ENCODE results near the gene ZNF503. TPM values are rescaled to one million over a fixed set of nuclear protein-coding genes. Genes with fewer than 3 reads are reported as not detected.
A peak's percentile ranks its signal among the peaks of the same experiment; 100 is the strongest.

ZNF503 gene
- total RNA-seq, 1 experiment from 2014 or later, result 2.0 TPM

DNA sequence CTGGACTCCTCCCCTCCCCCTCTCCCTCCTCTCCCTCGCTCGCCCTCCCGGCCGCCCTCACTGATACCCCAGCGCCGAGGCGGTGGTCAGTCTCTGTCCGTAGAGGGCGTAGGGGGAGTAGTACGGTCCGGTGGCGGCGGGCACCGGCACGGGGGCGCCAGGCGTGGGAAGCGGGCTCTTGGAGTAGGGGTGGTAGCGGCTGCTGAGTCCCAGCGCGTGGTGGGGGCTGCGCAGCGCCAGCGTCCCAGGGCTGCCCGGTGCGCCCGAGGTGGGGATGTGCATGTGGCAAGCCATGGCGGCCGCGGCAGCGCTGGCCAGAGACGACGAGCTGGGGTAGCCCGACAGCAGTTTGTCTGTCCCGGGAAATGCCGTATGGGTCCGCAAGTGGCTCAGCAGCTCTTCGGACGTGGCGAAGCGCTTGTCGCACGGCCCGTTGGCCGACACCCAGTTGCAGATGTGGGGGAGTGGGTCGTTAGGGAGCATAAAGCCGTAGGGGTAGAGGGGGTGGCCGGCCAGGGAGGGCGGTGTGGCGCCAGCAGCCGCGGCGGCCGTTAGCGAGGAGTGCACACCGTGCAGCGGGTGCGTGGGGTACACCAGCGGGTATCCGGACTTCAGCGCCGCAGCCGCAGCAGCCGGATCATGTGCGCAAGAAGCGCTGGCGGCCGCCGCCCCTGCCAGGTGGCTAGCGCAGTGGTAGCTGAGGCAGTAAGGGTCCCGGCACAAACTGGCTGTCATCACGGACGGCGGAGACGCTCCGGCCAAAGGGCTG is 2.7 kb downstream of the ZNF503 start:
- no peak for DNase-seq (ENCODE audit: low spot score)
- in situ Hi-C loops (cut with HindIII; ENCODE audit: low sequenced_read_pairs), result no loop called here

- in situ Hi-C loops (cut with HindIII; ENCODE audit: low sequenced_read_pairs), result no loop called here
- no peak for DNase-seq (ENCODE audit: low spot score)
These were observed 3.3 kb downstream of the ZNF503 start for GRCh38 chr10:75398200-75398691.

GRCh38 chr10:75397496-75398199 is 3.9 kb downstream of the ZNF503 start:
- in situ Hi-C loops (cut with HindIII; ENCODE audit: low sequenced_read_pairs), result no loop called here
- no peak for DNase-seq (ENCODE audit: low spot score)

DNA sequence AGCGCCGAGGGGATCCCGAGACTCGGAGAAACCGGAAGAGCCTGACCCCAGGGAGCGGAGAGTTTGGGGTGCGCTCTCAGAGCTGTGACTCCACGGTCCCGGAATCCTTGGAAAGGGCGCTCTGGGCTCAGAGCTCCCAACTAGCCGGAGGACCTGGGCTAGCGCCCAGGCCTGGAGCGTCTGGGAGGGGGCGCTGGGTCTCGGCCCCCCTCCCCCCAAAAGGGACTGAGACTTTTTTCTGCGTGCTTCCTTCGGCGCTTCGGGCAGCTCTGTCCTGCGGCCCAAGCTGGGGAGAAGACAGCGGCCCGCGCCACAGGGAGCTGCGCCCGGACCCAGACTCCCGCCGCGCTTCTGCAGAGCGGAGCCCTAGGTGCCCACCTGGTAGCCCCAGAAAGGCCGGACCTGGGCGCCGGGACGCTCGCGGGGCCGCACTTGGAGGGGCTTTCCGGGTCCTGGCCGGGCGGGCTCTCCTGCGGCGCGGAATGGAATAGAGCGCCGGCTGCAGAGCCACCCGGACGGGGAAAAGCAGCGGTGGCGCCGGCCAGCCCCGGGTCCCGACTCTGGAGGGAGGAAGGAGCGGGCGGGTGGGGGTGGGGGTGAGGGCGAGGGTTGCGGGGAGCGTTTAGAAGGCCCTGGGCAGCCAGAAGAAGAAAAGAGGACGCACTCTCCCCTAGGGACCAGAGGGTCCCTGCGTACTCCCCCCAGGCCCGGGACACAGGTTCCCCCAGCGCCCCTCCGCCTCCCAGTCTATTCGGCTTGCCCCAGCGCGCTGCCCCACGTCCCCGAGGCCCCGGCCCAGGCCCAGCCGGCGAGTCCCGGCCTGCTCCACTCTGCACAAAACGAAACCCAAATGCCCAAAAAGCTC is 4.7 kb downstream of the ZNF503 start:
- in situ Hi-C loops (cut with HindIII; ENCODE audit: low sequenced_read_pairs), result no loop called here
- DNase-seq (ENCODE audit: low spot score), result no peak

DNA sequence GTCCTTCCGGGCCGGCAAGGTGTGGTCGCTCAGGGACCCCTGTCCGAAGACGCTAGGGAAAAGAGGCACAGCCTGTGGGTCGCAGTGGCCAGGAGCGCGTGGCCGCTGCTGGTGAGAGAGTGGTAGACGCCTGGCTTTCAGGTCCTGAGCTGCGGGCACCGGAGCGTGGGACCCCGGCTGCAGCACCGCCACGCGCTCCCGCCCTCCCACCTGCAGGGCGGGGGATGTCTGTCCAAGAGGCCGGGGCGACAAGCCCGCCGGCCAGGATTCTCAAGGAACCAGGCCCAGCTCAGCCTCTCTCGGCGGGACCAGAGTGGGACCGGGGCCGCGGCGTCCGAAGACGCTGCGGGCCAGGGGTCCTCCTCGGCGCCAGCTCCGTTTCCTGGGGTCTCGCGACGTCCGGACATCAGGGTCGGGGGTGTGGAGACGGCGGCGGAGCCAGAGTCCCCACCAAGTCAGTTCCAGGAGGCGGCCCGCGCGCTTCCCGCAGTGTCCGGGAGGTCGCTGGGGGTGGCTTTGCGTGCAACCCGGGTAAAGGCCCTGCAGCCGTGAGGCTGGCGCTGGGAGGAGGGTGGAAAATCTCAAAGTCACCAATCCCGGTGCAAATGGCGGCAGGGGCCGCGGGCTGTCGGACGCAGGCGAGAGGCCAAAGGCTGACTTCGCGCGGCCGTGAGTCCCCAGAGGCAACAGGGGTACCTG is 5.5 kb downstream of the ZNF503 start:
- in situ Hi-C loops (cut with HindIII; ENCODE audit: low sequenced_read_pairs), result no loop called here
- no peak for DNase-seq (ENCODE audit: low spot score)

DNA sequence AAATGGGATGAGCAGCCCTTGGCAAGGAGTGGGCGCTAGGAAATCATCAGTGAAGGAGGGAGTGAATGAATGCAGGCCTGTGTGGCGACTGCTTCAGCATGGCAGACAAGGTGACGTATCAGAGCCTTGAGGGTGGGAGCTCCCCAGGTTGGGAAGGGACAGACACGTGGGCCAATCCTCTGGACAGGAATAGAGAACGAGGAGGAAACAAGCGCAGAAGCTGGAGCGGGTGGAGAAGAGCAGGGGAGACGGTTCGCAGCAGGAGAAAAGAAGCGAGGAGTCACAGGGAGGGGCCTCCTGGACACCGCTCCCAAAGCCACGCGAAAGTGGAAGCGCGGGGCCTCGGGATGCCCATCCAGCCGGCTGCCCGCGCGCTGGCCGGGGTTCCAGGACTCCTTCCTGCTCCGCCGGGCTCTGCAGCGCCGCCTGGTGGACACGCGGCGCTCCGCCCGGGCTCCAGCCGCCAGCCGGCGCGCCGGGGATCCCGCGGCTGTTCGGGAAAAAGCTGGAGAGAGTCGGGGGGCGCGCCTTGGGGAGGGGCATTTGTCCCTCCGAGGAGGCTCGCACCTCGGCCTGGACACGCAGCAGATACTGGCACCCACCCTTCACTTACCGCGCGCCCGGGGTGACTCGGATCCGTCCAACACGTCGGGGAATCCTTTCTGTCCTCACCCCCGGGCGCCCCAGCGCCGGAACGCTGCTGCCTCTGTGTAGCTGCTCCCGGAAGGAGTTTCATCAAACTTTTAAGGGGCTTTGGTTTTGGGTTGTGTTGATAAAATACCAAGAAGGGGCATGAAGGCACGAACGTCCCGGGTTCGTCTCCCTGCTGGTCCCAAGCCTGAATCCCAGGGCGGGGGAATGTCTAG is 6.3 kb downstream of the ZNF503 start:
- in situ Hi-C loops (cut with HindIII; ENCODE audit: low sequenced_read_pairs), result no loop called here
- no peak for DNase-seq (ENCODE audit: low spot score)

GRCh38 chr10:75394221-75394620 is 7.3 kb downstream of the ZNF503 start:
- DNase-seq (ENCODE audit: low spot score), result no peak
- in situ Hi-C loops (cut with HindIII; ENCODE audit: low sequenced_read_pairs), result no loop called here

- no peak for DNase-seq (ENCODE audit: low spot score)
- in situ Hi-C loops (cut with HindIII; ENCODE audit: low sequenced_read_pairs), result no loop called here
These were observed 8.8 kb downstream of the ZNF503 start for GRCh38 chr10:75392744-75393143.

- in situ Hi-C loops (cut with HindIII; ENCODE audit: low sequenced_read_pairs), result no loop called here
- DNase-seq (ENCODE audit: low spot score), result no peak
These were observed 9.3 kb downstream of the ZNF503 start for GRCh38 chr10:75392271-75392670.

DNA sequence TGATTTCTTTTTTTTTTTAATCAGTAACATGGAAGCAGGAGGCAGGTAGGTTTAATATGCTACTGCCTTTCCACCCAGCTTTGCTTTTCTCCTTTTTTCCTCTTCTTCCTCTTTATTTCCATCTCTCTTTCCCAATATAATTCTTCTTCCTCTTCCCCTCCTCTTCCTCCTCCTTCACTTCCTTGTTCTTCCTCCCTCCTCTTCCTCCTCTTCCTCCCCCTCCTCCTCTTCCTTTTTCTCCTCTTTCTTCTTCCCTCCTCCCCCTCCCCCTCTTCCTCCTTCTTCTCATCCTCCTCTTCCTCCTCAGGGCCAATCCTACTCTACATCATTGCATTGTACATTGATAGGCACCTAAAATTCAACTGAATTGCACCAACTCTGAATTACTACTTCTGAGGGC is 11.4 kb downstream of the ZNF503 start:
- in situ Hi-C loops (cut with HindIII; ENCODE audit: low sequenced_read_pairs), result no loop called here

GRCh38 chr10:75388082-75388481 is 13.5 kb downstream of the ZNF503 start:
- no peak for DNase-seq (ENCODE audit: low spot score)
- in situ Hi-C loops (cut with HindIII; ENCODE audit: low sequenced_read_pairs), result no loop called here

More for the DNA sequence above, 11.4 kb downstream of the ZNF503 start:
- DNase-seq (ENCODE audit: low spot score), result no peak

DNA sequence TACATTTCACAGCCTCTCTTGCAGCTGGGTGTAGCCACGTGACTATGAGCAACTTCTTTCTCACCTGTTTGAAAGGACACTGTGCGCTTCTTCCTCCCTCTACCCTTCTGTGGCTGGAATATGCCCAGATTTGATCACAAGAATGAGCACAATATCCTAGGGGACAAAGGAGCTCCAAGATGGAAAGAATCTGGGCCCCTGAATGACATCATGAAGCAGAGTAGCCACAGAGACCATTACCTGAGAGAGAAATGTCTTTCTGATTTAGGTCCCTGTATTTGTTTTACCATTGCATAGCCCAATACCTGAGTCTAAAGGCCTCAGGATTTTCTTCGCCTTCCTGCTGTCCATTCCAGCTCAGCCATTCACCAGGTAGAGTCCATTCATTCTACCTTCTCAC is 15.4 kb downstream of the ZNF503 start:
- in situ Hi-C loops (cut with HindIII; ENCODE audit: low sequenced_read_pairs), result no loop called here
- no peak for DNase-seq (ENCODE audit: low spot score)

GRCh38 chr10:75379817-75380216 is 21.7 kb downstream of the ZNF503 start:
- DNase-seq (ENCODE audit: low spot score), result no peak
- in situ Hi-C loops (cut with HindIII; ENCODE audit: low sequenced_read_pairs), result no loop called here

DNA sequence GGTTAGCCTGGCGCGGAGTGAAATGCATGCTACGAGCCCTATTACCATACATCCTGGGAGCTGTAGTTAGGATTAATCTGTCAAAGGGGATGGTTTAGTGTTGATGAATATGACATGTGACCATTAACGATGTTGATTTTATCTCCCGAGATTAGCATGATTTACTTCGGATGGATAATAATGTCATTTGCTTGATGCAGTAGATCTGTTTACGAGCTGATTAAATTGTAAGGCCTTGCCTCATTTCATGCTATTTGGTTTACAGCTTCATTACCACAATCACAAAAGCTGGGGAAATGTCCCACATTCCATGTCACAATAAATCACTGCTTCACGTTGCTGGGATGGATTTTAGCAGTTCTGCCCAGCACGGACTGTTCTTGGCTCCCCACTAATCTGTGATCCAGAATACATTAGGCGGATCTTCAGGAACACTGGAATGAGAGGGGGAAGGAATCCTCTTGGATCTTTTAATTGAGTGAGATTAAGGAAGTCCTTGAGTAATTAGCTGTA is 22.3 kb downstream of the ZNF503 start:
- DNase-seq (ENCODE audit: low spot score), result peak; percentile 6
- in situ Hi-C loops (cut with HindIII; ENCODE audit: low sequenced_read_pairs), result no loop called here

GRCh38 chr10:75378379-75378778 is 23.2 kb downstream of the ZNF503 start:
- no peak for DNase-seq (ENCODE audit: low spot score)
- in situ Hi-C loops (cut with HindIII; ENCODE audit: low sequenced_read_pairs), result no loop called here

GRCh38 chr10:75377869-75378268 is 23.7 kb downstream of the ZNF503 start:
- no peak for DNase-seq (ENCODE audit: low spot score)
- in situ Hi-C loops (cut with HindIII; ENCODE audit: low sequenced_read_pairs), result no loop called here

- DNase-seq (ENCODE audit: low spot score), result no peak
- in situ Hi-C loops (cut with HindIII; ENCODE audit: low sequenced_read_pairs), result no loop called here
These were observed 25.7 kb downstream of the ZNF503 start for GRCh38 chr10:75375838-75376237.

- no peak for DNase-seq (ENCODE audit: low spot score)
- in situ Hi-C loops (cut with HindIII; ENCODE audit: low sequenced_read_pairs), result no loop called here
These were observed 30.6 kb downstream of the ZNF503 start for GRCh38 chr10:75371010-75371409.
